H1 (cell line): ENCODE measurements around the gene TELO2. TPM values are rescaled to one million over a fixed set of nuclear protein-coding genes. Genes with fewer than 3 reads are reported as not detected.

Experiments
- CTCF ChIA-PET: fragments of 300-600 bp; sonication (Branson Sonifier 250); formaldehyde crosslinking; loops from one replicate; lab custom pipeline; 2021; ENCODE audit not compliant: partially characterized antibody; lab: Charles Lee
- POLR2A ChIA-PET: fragments of 300-600 bp; sonication (Branson Sonifier 250); formaldehyde crosslinking; loops from one replicate; lab custom pipeline; 2021; ENCODE audit warnings: inconsistent platforms; ENCODE audit not compliant: partially characterized antibody; lab: Charles Lee
- DNase-seq, 2 experiments: peaks; one replicate each; pipeline versions ENCODE4 v3.0.0 to v3.0.0-alpha.2; 2010 to 2022; ENCODE audit warnings: low spot score in 2 of 2, low read depth in 1 of 2, mixed read lengths in 1 of 2
- FAIRE-seq: peaks from 2 replicates; lab custom pipeline; 2011; peaks lifted over from hg19 to GRCh38; lab: Jason Lieb, UNC
- H2AFZ ChIP-seq: 2 replicates; pipeline ENCODE4 v1.8.1; 2012; ENCODE audit warnings: low read length, inconsistent platforms
- H2AK5ac ChIP-seq: 2 replicates; pipeline ENCODE4 v1.6.1; 2013; ENCODE audit warnings: low read depth, low read length
- H2BK120ac ChIP-seq: replicated peaks from 2 replicates; pipeline ENCODE3; 2013; ENCODE audit warnings: low read depth, low read length, inconsistent platforms
- H2BK12ac ChIP-seq: 2 replicates; pipeline ENCODE4 v1.6.1; 2013; ENCODE audit warnings: low read depth, low read length
- H2BK15ac ChIP-seq: 2 replicates; pipeline ENCODE4 v1.6.1; 2013; ENCODE audit warnings: low read length
- H2BK20ac ChIP-seq: 2 replicates; pipeline ENCODE4 v1.6.1; 2013; ENCODE audit warnings: low read length
- H2BK5ac ChIP-seq: 2 replicates; pipeline ENCODE4 v1.6.1; 2013; ENCODE audit warnings: low read depth, low read length
- H3K14ac ChIP-seq: 2 replicates; pipeline ENCODE4 v1.6.1; 2013; ENCODE audit warnings: inconsistent platforms; ENCODE audit not compliant: insufficient read length
- H3K18ac ChIP-seq: 2 replicates; pipeline ENCODE4 v1.6.1; 2013; ENCODE audit warnings: low read length; ENCODE audit errors: extremely low read depth
- H3K23ac ChIP-seq: 2 replicates; pipeline ENCODE4 v1.6.1; 2013; ENCODE audit warnings: inconsistent platforms; ENCODE audit not compliant: insufficient read length
- H3K23me2 ChIP-seq: 2 replicates; pipeline ENCODE4 v1.6.1; 2013; ENCODE audit warnings: low read depth, low read length
- H3K27ac ChIP-seq: 2 replicates; pipeline ENCODE4 v1.6.1; 2011; ENCODE audit warnings: low read depth, low read length, inconsistent platforms
- H3K27me3 ChIP-seq, 4 experiments: replicated peaks in 1 of 4; 1 replicate in 1 of 4; 2 replicates in 3 of 4; pipeline versions ENCODE4 v1.6.1 to v1.8.1; 2011 to 2013; ENCODE audit warnings: low read length in 3 of 4, mild to moderate bottlenecking in 3 of 4, inconsistent platforms in 2 of 4, mixed read lengths in 2 of 4, moderate library complexity in 1 of 4; ENCODE audit not compliant: control insufficient read depth in 3 of 4, insufficient read depth in 3 of 4; ENCODE audit errors: extremely low read depth in 1 of 4
- H3K36me3 ChIP-seq, 4 experiments: 2 replicates each; pipeline versions ENCODE4 v1.6.1 to v1.8.1; 2011 to 2013; ENCODE audit warnings: mild to moderate bottlenecking in 4 of 4, low read length in 3 of 4, moderate library complexity in 2 of 4, control low read depth in 1 of 4, inconsistent platforms in 1 of 4; ENCODE audit not compliant: insufficient read depth in 4 of 4, control insufficient read depth in 2 of 4
- H3K4ac ChIP-seq: replicated peaks from 2 replicates; pipeline ENCODE3; 2013; ENCODE audit warnings: low read length, low read depth, mixed read lengths, inconsistent platforms; ENCODE audit not compliant: insufficient read length
- H3K4me1 ChIP-seq, 4 experiments: replicated peaks in 1 of 4; 1 replicate in 1 of 4; 2 replicates in 3 of 4; pipeline versions ENCODE4 v1.6.1 to v1.8.1; 2011 to 2013; ENCODE audit warnings: low read length in 3 of 4, inconsistent platforms in 2 of 4, mixed read lengths in 1 of 4; ENCODE audit not compliant: insufficient read depth in 4 of 4, control insufficient read depth in 3 of 4
- H3K4me2 ChIP-seq, 2 experiments: 2 replicates each; pipeline versions ENCODE4 v1.6.1 to v1.8.1; 2011 to 2013; ENCODE audit warnings: low read depth in 2 of 2, low read length in 2 of 2, control low read depth in 1 of 2, inconsistent platforms in 1 of 2, mild to moderate bottlenecking in 1 of 2; ENCODE audit not compliant: insufficient read depth in 1 of 2
- H3K4me3 ChIP-seq, 4 experiments: fragments of 200-600, 300-600 bp in 1 of 4; sonication (generic), shearing (Covaris generic), sonication (Bioruptor Twin) in 1 of 4; 2 replicates each; pipeline versions ENCODE4 v1.5.1 to v1.8.1; 2011 to 2016; ENCODE audit warnings: low read length in 4 of 4, low read depth in 3 of 4, control low read depth in 2 of 4, inconsistent platforms in 2 of 4, mild to moderate bottlenecking in 2 of 4, mixed read lengths in 1 of 4, moderate library complexity in 1 of 4; ENCODE audit not compliant: insufficient read depth in 2 of 4; ENCODE audit errors: extremely low read depth in 1 of 4
- H3K56ac ChIP-seq: replicated peaks from 2 replicates; pipeline ENCODE3; 2013; ENCODE audit warnings: low read depth, mild to moderate bottlenecking, mixed read lengths, low read length, inconsistent platforms; ENCODE audit not compliant: insufficient read length
- H3K79me1 ChIP-seq: 2 replicates; pipeline ENCODE4 v1.6.1; 2013; ENCODE audit warnings: low read depth, low read length, control low read depth
- H3K79me2 ChIP-seq, 2 experiments: 2 replicates each; pipeline versions ENCODE4 v1.6.1 to v1.8.1; 2012 to 2013; ENCODE audit warnings: low read length in 2 of 2, mild to moderate bottlenecking in 2 of 2, inconsistent platforms in 1 of 2; ENCODE audit not compliant: insufficient read depth in 2 of 2, control insufficient read depth in 1 of 2
- H3K9ac ChIP-seq, 4 experiments: replicated peaks in 1 of 4; 1 replicate in 1 of 4; 2 replicates in 3 of 4; pipeline versions ENCODE4 v1.6.1 to v1.8.1; 2011 to 2013; ENCODE audit warnings: low read depth in 3 of 4, low read length in 3 of 4, control low read depth in 2 of 4, mild to moderate bottlenecking in 2 of 4, moderate library complexity in 2 of 4, inconsistent platforms in 1 of 4; ENCODE audit errors: extremely low read depth in 1 of 4
- H3K9me3 ChIP-seq, 2 experiments: 2 replicates each; pipeline versions ENCODE4 v1.6.1 to v1.8.1; 2012 to 2013; ENCODE audit warnings: mild to moderate bottlenecking in 2 of 2, moderate library complexity in 2 of 2, control low read depth in 1 of 2, inconsistent platforms in 1 of 2, low read depth in 1 of 2, low read length in 1 of 2, mixed read lengths in 1 of 2; ENCODE audit not compliant: insufficient read depth in 2 of 2
- H4K20me1 ChIP-seq, 2 experiments: replicated peaks in 1 of 2; 2 replicates each; pipeline versions ENCODE3 to v1.8.1; 2011 to 2013; ENCODE audit warnings: inconsistent platforms in 2 of 2, low read length in 2 of 2, mild to moderate bottlenecking in 1 of 2; ENCODE audit not compliant: insufficient read depth in 2 of 2, control insufficient read depth in 1 of 2
- H4K5ac ChIP-seq: 2 replicates; pipeline ENCODE4 v1.6.1; 2013; ENCODE audit warnings: low read length, low read depth, mixed read lengths, inconsistent platforms; ENCODE audit not compliant: insufficient read length
- H4K8ac ChIP-seq: 2 replicates; pipeline ENCODE4 v1.8.0; 2013; ENCODE audit warnings: mild to moderate bottlenecking, moderate library complexity, low read length, inconsistent platforms; ENCODE audit not compliant: insufficient read depth; ENCODE audit errors: extremely low read depth
- H4K91ac ChIP-seq: replicated peaks from 2 replicates; pipeline ENCODE3; 2013; ENCODE audit warnings: low read length, mixed read lengths, inconsistent platforms; ENCODE audit not compliant: insufficient read length
- CBX8 ChIP-seq: fragments of 300-800, 300-1000 bp; sonication (generic); IDR thresholded peaks from 2 replicates; pipeline ENCODE4 v1.7.1; 2016; ENCODE audit warnings: low read depth, low read length, borderline replicate concordance
- CHD1 ChIP-seq: IDR thresholded peaks from 2 replicates; pipeline ENCODE4 v1.6.1; 2012; ENCODE audit warnings: low read depth, low read length, improper control_type of control experiment
- CHD2 ChIP-seq: IDR thresholded peaks from 2 replicates; pipeline ENCODE4 v1.6.1; 2012; ENCODE audit warnings: low read length, improper control_type of control experiment
- CREB1 ChIP-seq: IDR thresholded peaks from 2 replicates; pipeline ENCODE4 v1.6.1; 2012; ENCODE audit warnings: inconsistent platforms
- EP300 ChIP-seq, 2 experiments: IDR thresholded peaks; 1 replicate in 1 of 2; 2 replicates in 1 of 2; pipeline ENCODE4 v1.6.1; 2011 to 2012; ENCODE audit warnings: low read depth in 2 of 2, low read length in 2 of 2, mild to moderate bottlenecking in 2 of 2, borderline replicate concordance in 1 of 2, inconsistent platforms in 1 of 2, moderate library complexity in 1 of 2
- JUN ChIP-seq: IDR thresholded peaks from 2 replicates; pipeline ENCODE4 v1.6.1; 2011; ENCODE audit warnings: low read depth, mild to moderate bottlenecking, improper control_type of control experiment, low read length
- KDM1A ChIP-seq: fragments of 200-600, 300-600 bp; sonication (generic); IDR thresholded peaks from 2 replicates; pipeline ENCODE4 v1.7.1; 2016; ENCODE audit warnings: mild to moderate bottlenecking, low read length, borderline replicate concordance
- KDM4A ChIP-seq: IDR thresholded peaks from one replicate; pipeline ENCODE4 v1.7.1; 2012; ENCODE audit warnings: low read depth, mild to moderate bottlenecking, moderate library complexity, low read length, inconsistent platforms; ENCODE audit not compliant: severe bottlenecking
- KDM5A ChIP-seq: fragments of 200-600 bp; IDR thresholded peaks from 2 replicates; pipeline ENCODE4 v1.7.1; 2012; ENCODE audit warnings: mild to moderate bottlenecking, low read length, inconsistent platforms, mixed read lengths
- RXRA ChIP-seq: IDR thresholded peaks from 2 replicates; pipeline ENCODE4 v1.6.1; 2011; ENCODE audit warnings: low read depth, mild to moderate bottlenecking, low read length, moderate library complexity; ENCODE audit not compliant: insufficient read depth
- SIRT6 ChIP-seq: IDR thresholded peaks from one replicate; pipeline ENCODE4 v1.7.1; 2012; ENCODE audit warnings: low read length, inconsistent platforms
- TCF12 ChIP-seq: IDR thresholded peaks from 2 replicates; pipeline ENCODE4 v1.6.1; 2011; ENCODE audit warnings: low read depth, mild to moderate bottlenecking, low read length
- ZNF274 ChIP-seq: IDR thresholded peaks from 2 replicates; pipeline ENCODE4 v1.7.0; 2012; ENCODE audit warnings: low read length, borderline replicate concordance; ENCODE audit errors: extremely low read depth
- WGBS, 2 experiments: shearing (Covaris generic) in 1 of 2; methylation state at CpG; one replicate each; pipeline versions ENCODE4 v1.1.6 to v1.1.7; 2013 to 2015; ENCODE audit warnings: low lambda C conversion rate in 2 of 2, mixed read lengths in 2 of 2, inconsistent platforms in 1 of 2, low coverage in 1 of 2, missing lambda C conversion rate in 1 of 2; ENCODE audit not compliant: insufficient replicate concordance in 2 of 2, insufficient coverage in 1 of 2, insufficient read length in 1 of 2; ENCODE audit errors: extremely low coverage in 1 of 2, missing lambda C conversion rate in 1 of 2; 5-methylcytosine and 5-hydroxymethylcytosine counted together
- polyA plus RNA-seq, 7 experiments: library from polyadenylated mRNA; depleted of rRNA in 3 of 7; stranded (reverse) in 5 of 7; unstranded in 2 of 7; fragments of >200 nt in 5 of 7; fragments of 200-250 nt in 2 of 7; gene quantifications; 1 replicate in 5 of 7; 2 replicates in 1 of 7; 4 replicates in 1 of 7; pipeline versions ENCODE4 v1.2.1 to v1.2.3, GENCODE V29; 2011 to 2013; ENCODE audit warnings: missing spikeins in 2 of 7, mixed read lengths in 2 of 7
- total RNA-seq: library from RNA; stranded (reverse); fragmentation: NEBNext Ultra II Directional; extraction: Animal tissue kit (Norgen Biotek cat#: 25700); gene quantifications from 2 replicates; pipeline ENCODE4 v1.2.1, GENCODE V29; 2021
- TF ChIP-seq, protein P1 (sequence below): IDR thresholded peaks from 2 replicates; pipeline ENCODE4 v1.6.1; 2011; ENCODE audit warnings: low read length, improper control_type of control experiment

The TELO2 gene
- total and polyA plus RNA-seq, 2 of the 8 experiments (the other 6 are each of a cell fraction or from before 2014, with no cell fraction given) = 39.3 to 64.8 TPM

DNA sequence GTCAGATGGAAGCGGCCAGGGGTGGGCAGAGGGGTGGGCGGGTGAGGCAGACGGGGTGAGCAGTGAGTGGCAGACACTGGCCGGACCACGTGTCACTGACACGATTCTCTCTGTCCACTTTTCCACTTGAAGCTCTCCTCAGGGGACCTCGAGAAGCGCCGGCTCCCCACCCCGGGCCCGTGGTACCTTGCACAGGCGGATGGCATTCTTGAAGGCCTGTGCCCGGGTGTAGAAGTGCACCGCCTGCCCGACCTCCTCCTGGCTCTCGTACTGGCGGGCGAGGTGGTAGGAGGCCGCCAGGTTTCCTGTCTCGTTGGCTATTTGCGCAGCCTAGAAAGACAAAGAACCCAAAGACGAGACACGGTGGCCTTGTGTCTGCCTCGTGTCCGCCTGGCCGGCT, 31.2 kb downstream of the TELO2 start:
- no peak overlapping the region for H2AFZ ChIP-seq
- no peak overlapping the region for H3K4me3 ChIP-seq
- FAIRE-seq (no peak), DNase-seq (no peak)
- no peak overlapping the region for H4K8ac ChIP-seq
- ChIA-PET POLR2A (interaction anchor here (1.4 to 5.2 kb wide), 2 partner anchors 11 to 49 kb away, joined by 3 to 56 read pairs; no protein-coding TSS in a partner anchor), CTCF (interaction anchor here (0.9 to 1.0 kb wide), 2 partner anchors 13 to 14 kb away, joined by 3 read pairs; no protein-coding TSS in a partner anchor)
- H4K5ac ChIP-seq = no peak overlapping the region
- no peak overlapping the region for H2BK5ac ChIP-seq
- no peak overlapping the region for H3K18ac ChIP-seq
- H3K4me2 ChIP-seq = no peak overlapping the region
- H3K23ac ChIP-seq = no peak overlapping the region
- no peaks in the 10 kb centered on the region for H3K9me3 ChIP-seq
- H3K4ac ChIP-seq = no peak overlapping the region
- no peaks in the 10 kb centered on the region for H3K79me1 ChIP-seq
- H3K56ac ChIP-seq = no peak overlapping the region
- no peak overlapping the region for H3K9ac ChIP-seq
- H3K36me3 ChIP-seq = peaks cover 0 to 3% (median 0%) of the 10 kb centered on the region in 4 experiments; a peak in 2 of 8 replicates
- H2BK15ac ChIP-seq = no peak overlapping the region
- no peak overlapping the region for H2BK20ac ChIP-seq
- H4K20me1 ChIP-seq = peaks cover 0 to 5% of the 10 kb centered on the region in 2 experiments
- H2BK120ac ChIP-seq = no peak overlapping the region
- no peaks in the 10 kb centered on the region for H3K27me3 ChIP-seq
- H4K91ac ChIP-seq = no peak overlapping the region
- H3K23me2 ChIP-seq = no peaks in the 10 kb centered on the region
- no peaks in the 10 kb centered on the region for H3K4me1 ChIP-seq
- no peak overlapping the region for H3K14ac ChIP-seq
- no peaks in the 10 kb centered on the region for H3K79me2 ChIP-seq
- H2AK5ac ChIP-seq = no peak overlapping the region
- no peak overlapping the region for H3K27ac ChIP-seq
- no peak overlapping the region for H2BK12ac ChIP-seq
- 99% methylated on average over 21 of the region's 26 CpGs; no CpG with 5 or more reads in 1 of the 2 experiments for WGBS, 2 experiments
- TF ChIP-seq CHD1 (no peak), EP300 (IDR thresholded peaks at IDR 0.05; ENCODE audit: borderline replicate concordance in 1 of 2, low read depth in 2 of 2, low read length in 2 of 2) (no peak), KDM5A (no peak), CHD2 (no peak), ZNF274 (no peak), CBX8 (no peak), TCF12 (no peak), SIRT6 (no peak), KDM1A (no peak), JUN (no peak), CREB1 (no peak), RXRA (no peak), KDM4A (no peak)
- TF ChIP-seq, protein P1, sequence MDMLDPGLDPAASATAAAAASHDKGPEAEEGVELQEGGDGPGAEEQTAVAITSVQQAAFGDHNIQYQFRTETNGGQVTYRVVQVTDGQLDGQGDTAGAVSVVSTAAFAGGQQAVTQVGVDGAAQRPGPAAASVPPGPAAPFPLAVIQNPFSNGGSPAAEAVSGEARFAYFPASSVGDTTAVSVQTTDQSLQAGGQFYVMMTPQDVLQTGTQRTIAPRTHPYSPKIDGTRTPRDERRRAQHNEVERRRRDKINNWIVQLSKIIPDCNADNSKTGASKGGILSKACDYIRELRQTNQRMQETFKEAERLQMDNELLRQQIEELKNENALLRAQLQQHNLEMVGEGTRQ = no peak
- TF ChIP-seq, all 59 proteins: peak for 0
